GM18861 (cell line): Measurements from ENCODE around the gene CTNNA3.
A peak's percentile ranks its signal among the peaks of the same experiment; 100 is the strongest.
"Not testable (repeated sequence)": the region's sequence is repeated elsewhere in the genome, so short reads cannot be mapped to it uniquely, and the experiment has no call there.

Experiments used
- ATAC-seq: cut with Tn5 transposase; IDR thresholded peaks from one replicate; pipeline ENCODE4 v1.9.1; 2021; ENCODE audit not compliant: unreplicated experiment

Gene CTNNA3

DNA sequence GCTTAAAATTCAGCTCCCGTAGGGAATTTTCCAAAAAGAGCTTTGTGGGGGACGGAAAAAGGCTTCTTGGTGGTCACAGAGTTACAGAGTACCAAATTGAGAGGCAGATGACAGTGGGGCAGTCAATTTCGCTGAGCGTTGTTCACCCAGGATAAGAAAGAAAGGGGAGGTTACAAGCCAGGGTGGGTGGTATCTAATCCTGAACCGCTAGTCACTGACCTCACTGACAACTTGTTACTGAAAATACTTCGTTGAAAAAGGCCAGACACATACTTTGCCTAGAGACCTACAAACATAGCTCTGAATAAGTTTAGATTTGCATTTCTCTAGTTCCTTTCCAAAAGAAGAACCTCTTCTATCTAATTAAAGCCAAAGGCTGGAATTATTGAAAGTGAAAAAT lies at the start of gene CTNNA3:
Gene CTNNA3 (minus strand): TSS at position 167 of the 400 bp plus-strand sequence.
- no peak for ATAC-seq

GRCh38 chr10:67735430-67735829 lies 39.4 kb upstream of the CTNNA3 start:
- peak; percentile 60 for ATAC-seq

DNA sequence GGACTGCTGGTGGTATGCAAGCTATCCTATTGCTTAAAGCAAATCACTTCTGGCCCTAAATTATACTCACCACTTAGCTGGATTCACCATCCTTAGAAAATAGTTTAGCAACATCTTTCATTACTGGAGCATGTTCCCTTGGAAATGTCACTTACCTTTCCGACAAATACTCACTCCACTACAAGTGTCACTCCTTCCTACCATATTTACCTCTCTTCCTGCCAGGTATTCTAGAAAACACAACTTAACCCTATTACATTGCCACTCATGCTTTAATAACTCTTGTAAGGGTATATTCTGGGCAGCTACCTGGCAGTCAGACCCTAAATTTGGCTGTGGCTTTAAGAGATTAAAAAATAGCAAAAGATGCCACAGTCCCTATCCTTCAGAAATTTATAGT lies 37.5 kb upstream of the CTNNA3 start:
- ATAC-seq = no peak

DNA sequence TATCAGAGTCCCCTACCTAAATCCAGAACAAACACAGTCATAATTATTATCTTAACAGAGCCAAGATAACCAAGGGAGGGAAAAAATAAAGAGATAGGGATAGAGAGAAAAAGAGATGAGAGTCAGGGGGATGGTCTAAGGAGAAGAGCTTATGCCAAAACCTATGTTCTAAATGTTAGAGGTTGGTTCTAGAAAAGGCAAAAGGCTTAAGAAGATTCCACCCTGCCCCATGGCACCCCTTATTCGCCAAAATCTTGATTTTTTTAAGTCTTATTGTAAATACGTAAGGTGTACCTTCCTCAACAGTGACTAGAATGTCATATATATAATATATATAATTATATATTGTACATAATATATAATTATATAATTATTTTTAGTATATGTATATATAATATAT lies 29.6 kb upstream of the CTNNA3 start:
- no peak for ATAC-seq

DNA sequence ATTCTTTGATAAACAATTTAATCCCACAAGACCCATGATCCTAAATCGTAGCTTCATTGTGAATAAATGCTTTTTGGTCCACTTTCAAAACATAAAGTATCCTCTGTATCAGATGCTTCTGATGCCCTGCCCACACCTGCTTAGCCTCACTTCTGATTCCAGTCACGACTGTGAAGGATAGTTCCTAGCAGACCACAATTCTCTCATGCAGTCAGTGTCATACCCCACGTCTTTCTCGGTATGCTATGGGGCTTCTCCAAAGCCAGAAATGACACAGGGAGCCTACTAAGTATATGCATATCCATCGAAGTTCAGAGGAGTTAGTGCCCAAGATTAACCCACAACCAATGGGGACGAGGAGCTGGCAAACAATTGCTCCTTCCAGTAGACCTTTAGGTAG lies 27.6 kb upstream of the CTNNA3 start:
- no peak for ATAC-seq

GRCh38 chr10:67722113-67722512 lies 26.1 kb upstream of the CTNNA3 start:
- no peak for ATAC-seq

GRCh38 chr10:67716455-67716854 lies 20.5 kb upstream of the CTNNA3 start:
- ATAC-seq = not testable (repeated sequence)

- ATAC-seq = no peak
Measured at GRCh38 chr10:67705921-67706320, 9.9 kb upstream of the CTNNA3 start.

- ATAC-seq = not testable (repeated sequence)
Measured at GRCh38 chr10:67699613-67700270, 3.7 kb upstream of the CTNNA3 start.

DNA sequence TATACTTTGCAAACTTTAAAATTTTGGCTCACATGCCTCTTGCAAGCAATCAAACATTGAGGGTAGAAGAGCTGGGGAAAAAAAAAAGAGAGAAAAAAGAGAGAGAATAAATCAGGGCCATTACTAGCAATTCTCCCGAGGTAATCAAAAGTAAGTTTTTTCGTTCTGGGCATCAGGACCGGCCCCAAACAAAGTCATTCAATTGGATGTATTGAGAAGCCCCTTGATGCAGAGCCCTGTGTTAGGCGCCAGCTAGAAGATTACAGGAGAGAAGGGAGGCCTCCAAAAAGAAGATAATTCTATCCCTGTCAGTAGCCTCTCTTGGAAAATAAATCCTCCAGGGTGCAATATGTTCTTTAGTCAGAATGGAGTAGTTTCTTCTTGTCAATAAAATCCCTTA lies 2.2 kb upstream of the CTNNA3 start:
- no peak for ATAC-seq

GRCh38 chr10:67697724-67698131 lies 1.7 kb upstream of the CTNNA3 start:
- peak; percentile 92 for ATAC-seq

DNA sequence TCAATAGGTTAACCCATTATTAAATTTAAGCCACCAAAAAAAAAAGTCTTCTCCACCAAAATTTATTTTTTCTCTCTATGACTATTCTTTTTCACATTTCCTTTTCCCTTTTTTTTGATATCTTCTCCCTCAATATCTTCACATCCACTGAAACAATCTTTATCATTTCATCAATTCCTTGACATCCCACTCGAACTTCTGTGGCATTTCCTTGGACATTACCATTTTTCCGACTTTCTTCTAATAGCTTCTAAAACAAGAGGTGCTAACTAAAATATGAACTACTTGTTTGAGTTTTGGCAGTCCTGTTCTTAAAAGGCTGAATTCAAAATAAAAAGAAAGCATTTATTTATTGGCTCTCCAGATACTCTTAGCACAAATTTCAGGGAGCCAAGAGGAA lies 684 bp upstream of the CTNNA3 start:
- ATAC-seq = no peak

GRCh38 chr10:67695555-67695954 lies 440 bp downstream of the CTNNA3 start:
- no peak for ATAC-seq

GRCh38 chr10:67691861-67692260 lies 4.1 kb downstream of the CTNNA3 start:
- ATAC-seq = not testable (repeated sequence)

DNA sequence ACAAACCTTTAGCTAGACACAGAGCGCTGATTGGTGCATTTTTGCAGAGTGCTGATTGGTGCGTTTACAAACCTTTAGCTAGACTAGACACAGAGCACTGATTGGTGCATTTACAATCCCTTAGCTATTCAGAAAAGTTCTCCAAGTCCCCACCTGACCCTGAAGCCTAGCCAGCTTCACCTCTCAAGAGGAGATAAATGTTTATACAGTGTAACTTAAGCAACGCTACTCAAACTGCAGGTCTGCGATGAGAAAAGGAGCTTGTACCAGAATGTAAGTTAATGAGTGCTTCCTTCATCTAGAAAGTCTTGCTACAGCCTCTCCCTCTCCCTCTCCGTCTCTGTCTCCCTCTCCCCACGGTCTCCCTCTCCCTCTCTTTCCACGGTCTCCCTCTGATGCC lies 5.5 kb downstream of the CTNNA3 start:
- not testable (repeated sequence) for ATAC-seq

DNA sequence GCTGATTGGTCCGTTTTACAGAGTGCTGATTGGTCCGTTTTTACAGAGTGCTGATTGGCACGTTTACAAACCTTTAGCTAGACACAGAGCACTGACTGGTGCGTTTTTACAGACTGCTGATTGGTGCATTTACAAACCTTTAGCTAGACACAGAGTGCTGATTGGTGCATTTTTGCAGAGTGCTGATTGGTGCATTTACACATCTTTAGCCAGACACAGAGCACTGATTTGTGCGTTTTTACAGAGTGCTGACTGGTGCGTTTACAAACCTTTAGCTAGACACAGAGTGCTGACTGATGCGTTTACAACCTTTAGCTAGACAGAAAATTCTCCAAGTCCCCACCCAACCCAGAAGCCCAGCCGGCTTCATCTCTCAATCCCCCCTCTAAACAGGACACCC lies 11.9 kb downstream of the CTNNA3 start:
- not testable (repeated sequence) for ATAC-seq

DNA sequence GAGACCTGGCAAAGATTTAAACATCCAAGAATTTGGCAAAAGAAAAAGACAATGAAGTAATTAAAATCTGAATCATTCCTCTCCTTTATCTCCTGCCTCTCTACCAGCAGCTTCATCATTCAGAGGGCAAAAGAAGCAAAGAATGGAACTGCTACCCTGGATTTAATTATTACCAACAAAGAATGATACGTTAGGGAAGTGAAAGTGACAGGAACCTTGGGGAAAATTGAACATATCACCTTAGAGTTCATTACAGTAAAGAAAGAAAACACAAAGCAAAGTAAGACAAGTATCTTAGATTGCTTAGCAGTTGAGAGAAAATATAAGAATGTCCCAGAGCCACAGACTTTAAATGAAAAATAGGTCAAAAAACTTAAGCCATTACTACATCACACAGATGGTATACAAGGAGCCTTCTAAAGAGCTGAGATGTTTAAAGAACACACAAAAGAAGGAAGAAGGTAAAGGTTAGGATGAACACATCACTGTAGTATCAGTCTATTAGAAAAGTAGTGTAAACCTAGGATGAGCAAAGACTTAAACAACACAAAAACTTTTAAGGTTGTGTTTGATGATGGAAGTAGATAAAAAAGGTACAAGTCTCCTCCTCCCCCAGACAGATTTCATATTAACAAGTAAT lies 17.5 kb downstream of the CTNNA3 start:
- no peak for ATAC-seq

DNA sequence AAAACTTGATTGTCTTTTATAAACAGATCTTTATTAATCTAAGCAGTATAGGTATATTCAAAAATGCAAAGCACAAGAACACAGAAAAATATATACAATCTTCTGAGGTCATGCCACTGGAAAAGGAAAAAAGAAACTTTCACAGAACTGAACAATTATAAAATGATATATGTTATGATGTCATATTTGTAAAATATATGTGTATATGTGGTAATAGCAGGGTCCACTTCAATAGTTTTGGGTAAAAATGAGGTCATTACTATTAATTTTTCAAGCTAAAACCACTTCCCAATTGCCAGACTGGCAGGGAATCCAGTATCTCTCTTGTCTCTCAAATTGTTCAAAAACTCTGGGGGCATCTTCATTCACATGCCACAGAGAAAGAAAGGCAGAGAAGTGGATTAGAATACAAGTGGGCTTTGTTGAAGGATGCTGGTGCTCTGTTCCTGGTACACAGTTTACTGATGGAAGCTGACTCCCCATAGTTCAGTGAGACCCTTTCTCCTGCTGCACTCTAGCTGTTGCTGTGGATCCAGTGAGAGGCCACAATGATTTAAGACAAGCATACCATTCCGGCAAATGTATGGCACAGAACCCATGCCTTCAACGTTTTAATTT lies 19.7 kb downstream of the CTNNA3 start:
- ATAC-seq = no peak

DNA sequence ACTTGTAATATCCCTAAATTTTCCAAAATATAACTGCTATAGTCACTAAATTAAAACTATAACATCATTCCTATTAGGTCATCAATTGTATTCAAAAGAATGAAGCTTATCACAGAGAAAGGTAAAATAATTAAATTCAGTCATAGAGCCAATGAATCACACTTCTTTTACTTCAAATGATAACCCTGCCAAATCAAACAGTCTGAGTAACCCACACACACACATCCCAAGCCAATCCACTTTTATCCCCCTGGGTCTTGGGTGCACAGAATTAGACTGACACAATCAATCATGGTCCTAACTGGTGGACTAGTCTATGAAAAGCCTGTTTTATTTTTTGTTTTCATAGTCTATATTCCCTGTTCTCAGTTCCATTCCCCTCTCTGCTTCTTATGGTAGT lies 25.6 kb downstream of the CTNNA3 start:
- no peak for ATAC-seq

DNA sequence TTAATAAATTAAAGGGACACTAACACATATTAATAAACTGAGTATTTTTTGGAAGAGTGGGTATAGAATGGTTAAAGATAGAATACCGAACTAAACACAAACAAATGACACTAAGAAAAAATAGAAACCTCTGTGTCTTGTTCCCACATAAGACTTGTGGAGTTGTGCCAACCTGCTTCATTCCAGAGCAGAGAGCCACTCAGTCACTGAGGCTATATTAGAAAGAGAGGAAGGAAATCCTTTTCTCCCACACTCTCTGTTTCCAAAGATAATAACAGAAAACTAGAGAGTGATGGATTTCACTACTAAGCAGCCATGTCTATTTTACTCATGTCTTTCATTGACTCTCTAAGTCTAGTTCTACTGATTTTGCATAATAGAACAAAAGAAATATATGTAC lies 26.0 kb downstream of the CTNNA3 start:
- no peak for ATAC-seq

GRCh38 chr10:67668448-67668847 lies 27.5 kb downstream of the CTNNA3 start:
- no peak for ATAC-seq

DNA sequence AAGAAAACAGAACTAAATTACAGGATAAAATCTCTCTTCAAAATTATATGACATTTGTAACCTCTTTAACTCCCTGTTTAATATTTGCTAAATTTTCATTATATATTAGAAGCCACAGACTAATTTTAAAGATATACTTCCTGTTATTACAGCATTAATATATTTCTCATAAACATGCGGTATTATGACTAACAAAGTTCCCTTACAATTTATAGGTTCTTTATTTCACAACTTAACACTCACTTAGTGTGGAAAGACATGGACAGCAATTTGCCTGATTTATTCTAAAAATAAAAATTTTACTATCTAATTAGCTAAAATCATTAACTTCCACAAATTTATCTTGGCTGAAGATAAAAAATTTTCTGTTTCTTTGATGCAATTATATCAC lies 29.0 kb downstream of the CTNNA3 start:
- no peak for ATAC-seq
